ENCODE results near the gene SNRNP25.

The SNRNP25 gene

GRCh38 chr16:78444-79150, 25.0 kb downstream of the SNRNP25 start:
- no peak for DNase-seq

- DNase-seq, result no peak
These were observed 25.8 kb downstream of the SNRNP25 start for GRCh38 chr16:79151-80054.

- DNase-seq, result no peak
These were observed 29.5 kb downstream of the SNRNP25 start for GRCh38 chr16:83060-83603.

GRCh38 chr16:83781-84615, 30.4 kb downstream of the SNRNP25 start:
- DNase-seq, result no peak

GRCh38 chr16:84718-85406, 31.2 kb downstream of the SNRNP25 start:
- no peak for DNase-seq

- DNase-seq, result no peak
These were observed 31.8 kb downstream of the SNRNP25 start for GRCh38 chr16:85407-85782.

- no peak for DNase-seq
These were observed 32.2 kb downstream of the SNRNP25 start for GRCh38 chr16:85865-86264.

- DNase-seq, result no peak
These were observed 32.9 kb downstream of the SNRNP25 start for GRCh38 chr16:86483-86952.

GRCh38 chr16:88613-89012, 35.0 kb downstream of the SNRNP25 start:
- DNase-seq, result no peak

- DNase-seq, result no peak
These were observed 36.0 kb downstream of the SNRNP25 start for GRCh38 chr16:89391-90302.

- no peak for DNase-seq
These were observed 37.9 kb downstream of the SNRNP25 start for GRCh38 chr16:91484-91883.

- no peak for DNase-seq
These were observed 39.1 kb downstream of the SNRNP25 start for GRCh38 chr16:92431-93339.

GRCh38 chr16:94918-95265, 41.3 kb downstream of the SNRNP25 start:
- no peak for DNase-seq

- no peak for DNase-seq
These were observed 43.3 kb downstream of the SNRNP25 start for GRCh38 chr16:96935-97381.

- DNase-seq, result no peak
These were observed 44.2 kb downstream of the SNRNP25 start for GRCh38 chr16:97822-98221.

GRCh38 chr16:100989-101388, 47.4 kb downstream of the SNRNP25 start:
- no peak for DNase-seq

- no peak for DNase-seq
These were observed 48.0 kb downstream of the SNRNP25 start for GRCh38 chr16:101586-101985.

- DNase-seq, result no peak
These were observed 48.6 kb downstream of the SNRNP25 start for GRCh38 chr16:102060-102855.

- no peak for DNase-seq
These were observed 50.7 kb downstream of the SNRNP25 start for GRCh38 chr16:104355-104754.
